Astrocyte of the spinal cord (primary cell): ENCODE measurements around the gene PVALEF.

Experiments
- DNase-seq: peaks from one replicate; pipeline ENCODE4 v3.0.0; 2011; ENCODE audit warnings: low read depth, low spot score
- H3K4me3 ChIP-seq: 2 replicates; pipeline ENCODE4 v1.5.1; 2011; ENCODE audit warnings: low read depth, mild to moderate bottlenecking, low read length, moderate library complexity
- in situ Hi-C: cut with HindIII; loops from 2 replicates; pipeline ENCODE4 v1.10.0; 2017; ENCODE audit warnings: low sequenced_read_pairs
- TF ChIP-seq, protein P1 (sequence below): IDR thresholded peaks from 2 replicates; pipeline ENCODE4 v1.5.1; 2012; ENCODE audit warnings: low read depth, mild to moderate bottlenecking, low read length, inconsistent platforms

The PVALEF gene

GRCh38 chr17:81124377-81124776, 40.9 kb upstream of the PVALEF start:
- no peak for DNase-seq
- H3K4me3 ChIP-seq, result no peak overlapping the region
- TF ChIP-seq, protein P1, sequence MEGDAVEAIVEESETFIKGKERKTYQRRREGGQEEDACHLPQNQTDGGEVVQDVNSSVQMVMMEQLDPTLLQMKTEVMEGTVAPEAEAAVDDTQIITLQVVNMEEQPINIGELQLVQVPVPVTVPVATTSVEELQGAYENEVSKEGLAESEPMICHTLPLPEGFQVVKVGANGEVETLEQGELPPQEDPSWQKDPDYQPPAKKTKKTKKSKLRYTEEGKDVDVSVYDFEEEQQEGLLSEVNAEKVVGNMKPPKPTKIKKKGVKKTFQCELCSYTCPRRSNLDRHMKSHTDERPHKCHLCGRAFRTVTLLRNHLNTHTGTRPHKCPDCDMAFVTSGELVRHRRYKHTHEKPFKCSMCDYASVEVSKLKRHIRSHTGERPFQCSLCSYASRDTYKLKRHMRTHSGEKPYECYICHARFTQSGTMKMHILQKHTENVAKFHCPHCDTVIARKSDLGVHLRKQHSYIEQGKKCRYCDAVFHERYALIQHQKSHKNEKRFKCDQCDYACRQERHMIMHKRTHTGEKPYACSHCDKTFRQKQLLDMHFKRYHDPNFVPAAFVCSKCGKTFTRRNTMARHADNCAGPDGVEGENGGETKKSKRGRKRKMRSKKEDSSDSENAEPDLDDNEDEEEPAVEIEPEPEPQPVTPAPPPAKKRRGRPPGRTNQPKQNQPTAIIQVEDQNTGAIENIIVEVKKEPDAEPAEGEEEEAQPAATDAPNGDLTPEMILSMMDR, result no peak
- in situ Hi-C loops, result no loop called here

- DNase-seq, result no peak
- TF ChIP-seq, protein P1, result no peak
- no peak overlapping the region for H3K4me3 ChIP-seq
- in situ Hi-C loops, result no loop called here
These were observed 39.7 kb upstream of the PVALEF start for GRCh38 chr17:81125573-81126081.

GRCh38 chr17:81126281-81127132, 38.8 kb upstream of the PVALEF start:
- TF ChIP-seq, protein P1, result no peak
- in situ Hi-C loops, result no loop called here
- no peak for DNase-seq
- no peak overlapping the region for H3K4me3 ChIP-seq

- in situ Hi-C loops, result no loop called here
- TF ChIP-seq, protein P1, result no peak
- no peak for DNase-seq
- no peak overlapping the region for H3K4me3 ChIP-seq
These were observed 38.2 kb upstream of the PVALEF start for GRCh38 chr17:81127133-81127455.

GRCh38 chr17:81127526-81128177, 37.7 kb upstream of the PVALEF start:
- TF ChIP-seq, protein P1, result no peak
- DNase-seq, result no peak
- H3K4me3 ChIP-seq, result no peak overlapping the region
- in situ Hi-C loops, result no loop called here

DNA sequence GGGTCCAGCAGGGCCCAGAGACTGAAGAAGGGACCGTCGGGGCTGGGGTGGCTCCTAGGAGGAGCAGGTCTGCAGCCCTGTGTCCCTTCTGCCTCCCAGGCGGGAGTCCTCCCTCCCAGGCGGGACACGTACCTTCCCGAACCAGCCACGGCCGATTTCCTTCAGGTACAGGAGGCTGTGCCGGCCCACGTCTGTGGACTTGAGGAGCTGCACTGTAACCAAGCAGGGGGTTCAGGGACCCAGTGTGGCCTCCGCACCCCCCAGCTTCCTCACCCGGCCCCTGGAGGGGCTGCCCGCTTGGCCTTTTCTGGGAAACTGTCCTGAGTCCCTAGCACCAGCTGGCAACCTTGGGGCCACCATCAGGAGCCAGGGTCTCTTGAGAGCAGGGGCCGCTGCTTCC, 37.0 kb upstream of the PVALEF start:
- TF ChIP-seq, protein P1, result no peak
- no peak for DNase-seq
- no peak overlapping the region for H3K4me3 ChIP-seq
- in situ Hi-C loops, result no loop called here
